GM12878 (cell line): ENCODE data around the gene FRMD8. TPM values are rescaled to one million over a fixed set of nuclear protein-coding genes. Genes with fewer than 3 reads are reported as not detected.

ENCODE experiments used
- BCL11A ChIP-seq: IDR thresholded peaks from 2 replicates; pipeline ENCODE4 v1.6.1; 2011; ENCODE audit warnings: low read depth, low read length
- BHLHE40 ChIP-seq, 2 experiments: fragments of 450-650 bp in 1 of 2; IDR thresholded peaks; 2 replicates each; pipeline ENCODE4 v1.6.1; 2011 to 2017; ENCODE audit warnings: low read depth in 2 of 2, borderline replicate concordance in 1 of 2, improper control_type of control experiment in 1 of 2, low read length in 1 of 2, mild to moderate bottlenecking in 1 of 2
- CBX3 ChIP-seq: fragments of 200-600 bp; sonication (generic); IDR thresholded peaks from 2 replicates; pipeline ENCODE4 v1.6.1; 2016; ENCODE audit warnings: low read depth, borderline replicate concordance
- CHD1 ChIP-seq: IDR thresholded peaks from 2 replicates; pipeline ENCODE4 v1.6.1; 2012; ENCODE audit warnings: low read depth, low read length, improper control_type of control experiment
- DPF2 ChIP-seq: fragments of 450-650 bp; IDR thresholded peaks from 2 replicates; pipeline ENCODE4 v1.6.1; 2017; ENCODE audit warnings: mild to moderate bottlenecking
- HDAC2 ChIP-seq: fragments of 200-600 bp; sonication (generic); IDR thresholded peaks from 2 replicates; pipeline ENCODE4 v1.6.1; 2017
- IKZF1 ChIP-seq: fragments of 450-650 bp; conservative IDR thresholded peaks from 2 replicates; pipeline ENCODE4 v1.6.1; 2017; ENCODE audit warnings: antibody characterized with exemption, mild to moderate bottlenecking
- MEF2A ChIP-seq: IDR thresholded peaks from 2 replicates; pipeline ENCODE4 v1.6.1; 2011; ENCODE audit warnings: low read depth, mild to moderate bottlenecking, low read length, moderate library complexity; ENCODE audit not compliant: insufficient read depth
- MTA2 ChIP-seq: fragments of 450-650 bp; IDR thresholded peaks from 2 replicates; pipeline ENCODE4 v1.6.1; 2016; ENCODE audit warnings: low read depth, mild to moderate bottlenecking, moderate library complexity
- MXI1 ChIP-seq: fragments of 150-350 bp; IDR thresholded peaks from 2 replicates; pipeline ENCODE4 v1.6.1; 2011; ENCODE audit warnings: low read depth, mild to moderate bottlenecking, inconsistent platforms, low read length, improper control_type of control experiment
- NKRF ChIP-seq: fragments of 450-650 bp; conservative IDR thresholded peaks from 2 replicates; pipeline ENCODE4 v1.6.1; 2017; ENCODE audit warnings: mild to moderate bottlenecking, moderate library complexity
- RAD21 ChIP-seq: IDR thresholded peaks from 2 replicates; pipeline ENCODE4 v1.6.1; 2011; ENCODE audit warnings: mild to moderate bottlenecking, low read depth, low read length, moderate library complexity; ENCODE audit not compliant: insufficient read depth
- RB1 ChIP-seq: fragments of 450-650 bp; formaldehyde crosslinking; IDR thresholded peaks from 2 replicates; pipeline ENCODE4 v1.6.1; 2017; ENCODE audit warnings: mild to moderate bottlenecking, borderline replicate concordance
- SIN3A ChIP-seq: IDR thresholded peaks from 2 replicates; pipeline ENCODE4 v1.6.1; 2012; ENCODE audit warnings: low read depth, low read length, improper control_type of control experiment
- SMAD1 ChIP-seq: fragments of 450-650 bp; IDR thresholded peaks from 2 replicates; pipeline ENCODE4 v1.6.1; 2018; ENCODE audit warnings: mild to moderate bottlenecking, low read depth; ENCODE audit not compliant: partially characterized antibody
- SUZ12 ChIP-seq: fragments of 200-600 bp; sonication (generic); IDR thresholded peaks from one replicate; pipeline ENCODE4 v1.6.1; 2018; ENCODE audit warnings: antibody characterized with exemption, mild to moderate bottlenecking; ENCODE audit not compliant: unreplicated experiment
- TBL1XR1 ChIP-seq: IDR thresholded peaks from 2 replicates; pipeline ENCODE4 v1.6.1; 2012; ENCODE audit warnings: low read depth, low read length, improper control_type of control experiment
- TCF7 ChIP-seq: IDR thresholded peaks from 2 replicates; pipeline ENCODE4 v1.6.1; 2014; ENCODE audit warnings: antibody characterized with exemption, borderline replicate concordance
- YY1 ChIP-seq: IDR thresholded peaks from 2 replicates; pipeline ENCODE4 v1.6.1; 2011; ENCODE audit warnings: low read depth, mild to moderate bottlenecking, low read length
- ZNF207 ChIP-seq: fragments of 450-650 bp; IDR thresholded peaks from 2 replicates; pipeline ENCODE4 v1.6.1; 2014; ENCODE audit warnings: antibody characterized with exemption, mild to moderate bottlenecking, borderline replicate concordance
- ZNF24 ChIP-seq: fragments of 450-650 bp; IDR thresholded peaks from 2 replicates; pipeline ENCODE4 v1.6.1; 2017; ENCODE audit warnings: antibody characterized with exemption, mild to moderate bottlenecking
- polyA plus RNA-seq, 11 experiments: library from polyadenylated mRNA; depleted of rRNA in 4 of 11; unstranded in 6 of 11; stranded (reverse) in 5 of 11; fragments of >200 nt; fragmentation: Nextera tagmentation in 4 of 11; fragmentation: Illumina TruSeq in 1 of 11; extraction: Ambion mirVana in 4 of 11; extraction: Trizol in 1 of 11; gene quantifications; 1 replicate in 1 of 11; 2 replicates in 10 of 11; pipeline versions ENCODE4 v1.2.1 to v1.2.3, GENCODE V29; 2011 to 2016; ENCODE audit warnings: inconsistent platforms in 2 of 11, missing spikeins in 2 of 11, low read depth in 1 of 11
- total RNA-seq, 4 experiments: library from RNA; depleted of rRNA in 3 of 4; stranded (reverse); fragments of >200 nt in 3 of 4; fragmentation: Illumina TruSeq in 1 of 4; extraction: Trizol in 1 of 4; gene quantifications; 2 replicates each; pipeline versions ENCODE4 v1.2.1 to v1.2.3, GENCODE V29; 2013 to 2021
- TF ChIP-seq, protein P1 (sequence below): IDR thresholded peaks from 2 replicates; pipeline ENCODE4 v1.6.1; 2012; ENCODE audit warnings: low read length, inconsistent platforms
- TF ChIP-seq, protein P2 (sequence below): fragments of 450-650 bp; IDR thresholded peaks from 2 replicates; pipeline ENCODE4 v1.6.1; 2017; ENCODE audit warnings: mild to moderate bottlenecking, low read depth, inconsistent platforms; ENCODE audit not compliant: poor library complexity, severe bottlenecking

FRMD8 gene
- total and polyA plus RNA-seq, 10 of the 15 experiments (the other 5 are each of a cell fraction or from before 2014, with no cell fraction given) = 8.3 to 69.4 (median 28.0) TPM

GRCh38 chr11:65416341-65416824 lies 29.9 kb downstream of the FRMD8 start (continued):
- TF ChIP-seq YY1 (peak; percentile 85), ZNF207 (peak; percentile 54; the same call in 1 of the 2 replicates), RAD21 (peak; percentile 88), SUZ12 (no peak), NKRF (peak; percentile 25; the same call in 1 of the 2 replicates), HDAC2 (no peak), CBX3 (no peak), BCL11A (no peak), MXI1 (0 out of 2 replicates have a peak, but pooled peaks have one; percentile 38), MEF2A (0 out of 2 replicates have a peak, but pooled peaks have one; percentile 45), SIN3A (peak; percentile 80; the same call in 1 of the 2 replicates), CHD1 (no peak), IKZF1 (peak; percentile 52), MTA2 (no peak), TCF7 (no peak), TBL1XR1 (peak; percentile 66; the same call in 1 of the 2 replicates), BHLHE40 (IDR thresholded peaks at IDR 0.05; ENCODE audit: borderline replicate concordance in 1 of 2, low read depth in 2 of 2, low read length in 1 of 2) (peak in 1 of 2 experiments; percentile 51; a peak in 2 of 4 replicates), RB1 (peak; percentile 68; the same call in 1 of the 2 replicates), ZNF24 (peak; percentile 10; the same call in 1 of the 2 replicates), SMAD1 (no peak), DPF2 (0 out of 2 replicates have a peak, but pooled peaks have one; percentile 26)
- TF ChIP-seq, protein P1, sequence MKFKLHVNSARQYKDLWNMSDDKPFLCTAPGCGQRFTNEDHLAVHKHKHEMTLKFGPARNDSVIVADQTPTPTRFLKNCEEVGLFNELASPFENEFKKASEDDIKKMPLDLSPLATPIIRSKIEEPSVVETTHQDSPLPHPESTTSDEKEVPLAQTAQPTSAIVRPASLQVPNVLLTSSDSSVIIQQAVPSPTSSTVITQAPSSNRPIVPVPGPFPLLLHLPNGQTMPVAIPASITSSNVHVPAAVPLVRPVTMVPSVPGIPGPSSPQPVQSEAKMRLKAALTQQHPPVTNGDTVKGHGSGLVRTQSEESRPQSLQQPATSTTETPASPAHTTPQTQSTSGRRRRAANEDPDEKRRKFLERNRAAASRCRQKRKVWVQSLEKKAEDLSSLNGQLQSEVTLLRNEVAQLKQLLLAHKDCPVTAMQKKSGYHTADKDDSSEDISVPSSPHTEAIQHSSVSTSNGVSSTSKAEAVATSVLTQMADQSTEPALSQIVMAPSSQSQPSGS = no peak
- TF ChIP-seq, protein P2, sequence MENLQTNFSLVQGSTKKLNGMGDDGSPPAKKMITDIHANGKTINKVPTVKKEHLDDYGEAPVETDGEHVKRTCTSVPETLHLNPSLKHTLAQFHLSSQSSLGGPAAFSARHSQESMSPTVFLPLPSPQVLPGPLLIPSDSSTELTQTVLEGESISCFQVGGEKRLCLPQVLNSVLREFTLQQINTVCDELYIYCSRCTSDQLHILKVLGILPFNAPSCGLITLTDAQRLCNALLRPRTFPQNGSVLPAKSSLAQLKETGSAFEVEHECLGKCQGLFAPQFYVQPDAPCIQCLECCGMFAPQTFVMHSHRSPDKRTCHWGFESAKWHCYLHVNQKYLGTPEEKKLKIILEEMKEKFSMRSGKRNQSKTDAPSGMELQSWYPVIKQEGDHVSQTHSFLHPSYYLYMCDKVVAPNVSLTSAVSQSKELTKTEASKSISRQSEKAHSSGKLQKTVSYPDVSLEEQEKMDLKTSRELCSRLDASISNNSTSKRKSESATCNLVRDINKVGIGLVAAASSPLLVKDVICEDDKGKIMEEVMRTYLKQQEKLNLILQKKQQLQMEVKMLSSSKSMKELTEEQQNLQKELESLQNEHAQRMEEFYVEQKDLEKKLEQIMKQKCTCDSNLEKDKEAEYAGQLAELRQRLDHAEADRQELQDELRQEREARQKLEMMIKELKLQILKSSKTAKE = no peak
